T follicular helper cell (primary cell): ENCODE measurements around the gene JMJD8.

Experiments
- DNase-seq: peaks from one replicate; pipeline ENCODE4 v3.0.0-alpha.2; 2020; ENCODE audit warnings: low read depth

The JMJD8 gene

DNA sequence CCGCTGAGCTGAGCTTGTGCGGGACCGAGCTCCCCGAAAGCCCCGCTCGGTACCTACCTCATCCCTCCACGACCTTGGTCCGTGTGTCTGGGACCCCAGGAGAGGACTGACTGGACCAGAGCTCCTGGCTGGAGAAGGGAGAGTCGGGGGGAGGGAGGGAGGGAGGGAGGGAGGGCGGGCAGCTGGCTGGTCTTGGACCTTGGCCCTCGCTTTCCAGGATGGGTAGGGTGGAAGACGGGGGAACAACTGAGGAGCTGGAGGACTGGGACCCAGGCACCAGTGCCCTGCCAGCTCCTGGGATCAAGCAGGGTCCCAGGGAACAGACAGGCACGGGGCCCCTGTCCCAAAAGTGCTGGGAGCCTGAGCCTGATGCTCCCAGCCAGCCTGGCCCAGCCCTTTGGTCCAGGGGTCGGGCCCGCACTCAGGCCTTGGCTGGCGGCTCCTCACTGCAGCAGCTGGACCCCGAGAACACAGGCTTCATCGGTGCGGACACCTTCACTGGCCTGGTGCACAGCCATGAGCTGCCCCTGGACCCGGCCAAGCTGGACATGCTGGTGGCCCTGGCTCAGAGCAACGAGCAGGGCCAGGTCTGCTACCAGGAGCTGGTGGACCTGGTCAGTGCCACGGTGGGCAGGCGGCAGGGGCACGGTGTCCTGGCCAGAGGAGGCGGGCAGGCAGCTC, 8.1 kb downstream of the JMJD8 start:
- DNase-seq, result no peak

DNA sequence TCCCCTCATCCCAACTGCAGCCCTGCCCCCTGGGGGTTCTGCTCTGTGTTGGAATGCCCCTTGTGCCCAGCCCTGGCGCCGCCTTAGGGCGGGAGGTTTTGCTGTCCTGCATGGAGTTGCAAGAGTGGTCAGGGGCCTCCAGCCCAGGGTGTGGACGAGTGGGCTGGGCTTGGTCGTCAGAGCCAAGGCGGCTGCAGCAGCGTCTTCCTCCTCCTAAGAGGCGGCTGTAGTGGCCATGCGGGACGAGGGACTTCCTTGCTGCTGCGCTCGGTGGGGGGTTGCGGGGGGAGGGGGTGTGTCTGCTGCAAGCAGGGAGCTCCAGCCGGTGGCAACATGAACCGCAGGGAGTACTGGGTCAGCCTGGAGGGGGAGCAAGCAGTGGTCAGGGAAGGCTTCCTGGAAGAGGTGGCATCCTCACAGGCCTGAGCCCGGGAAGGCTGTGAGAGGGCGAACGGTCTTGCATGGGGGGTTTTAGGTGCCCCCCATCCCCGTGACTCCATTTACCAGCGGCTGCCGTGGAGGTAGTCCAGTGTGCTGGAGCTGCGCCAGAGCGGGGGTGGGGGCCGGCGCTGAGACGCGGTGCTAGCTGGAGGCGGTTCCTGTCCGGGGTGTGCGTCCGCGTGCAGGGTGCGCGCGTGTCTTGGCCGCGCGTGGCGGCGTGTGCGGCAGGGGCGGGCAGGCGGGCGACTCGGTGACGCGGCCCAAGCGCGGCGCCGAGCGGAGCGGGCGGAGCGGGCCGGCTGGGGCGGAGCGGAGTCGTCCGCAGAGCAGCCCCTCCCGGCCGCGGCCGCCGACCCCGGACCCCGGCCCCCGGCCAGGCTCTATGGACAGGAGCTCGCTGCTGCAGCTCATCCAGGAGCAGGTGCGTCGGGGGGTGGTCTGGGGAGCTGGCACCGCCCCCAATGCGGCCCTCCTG, 8.9 kb downstream of the JMJD8 start, which contains the start of gene RHBDL1:
Gene RHBDL1, plus strand, starts transcription at position 704 of the 916 bp plus-strand sequence. Its CDS starts 120 bp downstream, at position 824.
- no peak for DNase-seq

DNA sequence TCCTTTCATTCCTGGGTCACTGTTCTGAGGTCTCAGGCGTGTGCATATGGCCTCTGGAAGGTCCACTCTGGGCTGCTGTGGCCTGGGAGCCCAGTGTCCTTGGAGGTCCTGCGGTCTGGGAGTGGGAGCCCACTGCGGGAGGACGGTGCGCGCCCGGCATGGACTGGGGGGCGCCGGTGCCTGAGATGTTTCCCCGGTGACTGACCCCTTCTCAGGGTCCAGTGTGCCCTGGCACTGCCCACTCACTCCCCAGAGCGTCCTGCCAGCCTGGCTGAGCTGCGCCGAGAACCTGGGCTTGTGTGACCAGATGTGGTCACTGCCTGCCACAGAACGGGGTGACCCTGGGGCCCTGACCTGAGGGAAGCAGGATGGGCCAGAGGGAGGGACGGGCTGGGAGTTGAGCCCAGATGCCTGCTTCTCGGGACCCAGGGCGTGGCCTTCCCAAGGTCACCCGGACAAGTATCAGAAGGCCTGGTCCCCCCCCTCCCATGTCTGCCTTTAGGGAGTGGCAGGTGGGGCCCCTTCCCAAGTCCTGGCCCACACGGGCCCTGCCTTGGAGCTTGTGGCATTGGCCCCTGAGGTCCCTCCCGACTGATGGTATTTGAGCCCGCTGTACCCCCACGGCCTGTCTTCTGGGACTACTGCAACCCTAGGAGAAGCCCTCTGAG, 9.8 kb downstream of the JMJD8 start:
- no peak for DNase-seq

DNA sequence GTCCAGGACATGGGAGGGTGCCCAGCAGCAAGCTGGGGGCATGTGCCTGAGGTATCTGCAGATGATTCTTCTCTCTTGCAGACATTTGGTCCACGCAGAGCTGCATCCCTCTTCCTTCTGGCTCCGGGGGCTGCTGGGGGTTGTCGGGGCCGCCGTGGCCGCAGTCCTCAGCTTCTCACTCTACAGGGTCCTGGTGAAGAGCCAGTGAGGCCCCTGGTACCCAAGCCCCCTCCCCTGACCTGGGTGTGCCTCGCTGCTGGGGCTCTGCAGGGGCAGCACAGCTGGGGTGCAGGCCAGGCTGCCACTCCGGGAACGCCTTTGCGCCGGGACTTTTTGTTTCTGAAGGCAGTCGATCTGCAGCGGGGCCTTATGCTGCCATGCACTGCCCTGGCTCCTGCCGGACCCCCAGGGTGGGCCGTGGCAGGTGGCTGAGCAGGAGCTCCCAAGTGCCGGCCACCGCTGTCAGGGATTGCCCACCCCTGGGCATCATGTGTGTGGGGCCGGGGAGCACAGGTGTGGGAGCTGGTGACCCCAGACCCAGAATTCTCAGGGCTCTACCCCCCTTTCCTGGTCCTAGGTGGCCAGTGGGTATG, 10.6 kb downstream of the JMJD8 start:
- no peak for DNase-seq

DNA sequence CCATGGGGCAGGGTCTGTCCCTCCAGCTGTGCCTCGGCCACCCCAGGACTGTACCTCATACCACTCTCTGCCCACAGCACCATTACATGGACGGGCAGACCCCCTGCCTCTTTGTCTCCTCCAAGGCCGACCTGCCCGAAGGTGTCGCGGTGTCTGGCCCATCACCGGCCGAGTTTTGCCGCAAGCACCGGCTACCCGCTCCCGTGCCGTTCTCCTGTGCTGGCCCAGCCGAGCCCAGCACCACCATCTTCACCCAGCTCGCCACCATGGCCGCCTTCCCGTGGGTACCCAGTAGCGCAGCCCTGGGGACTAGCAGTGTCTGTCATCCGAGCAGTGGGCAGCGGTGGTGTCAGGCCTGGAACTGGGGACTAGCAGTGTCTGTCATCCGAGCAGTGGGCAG, 11.3 kb downstream of the JMJD8 start:
- DNase-seq, result no peak

DNA sequence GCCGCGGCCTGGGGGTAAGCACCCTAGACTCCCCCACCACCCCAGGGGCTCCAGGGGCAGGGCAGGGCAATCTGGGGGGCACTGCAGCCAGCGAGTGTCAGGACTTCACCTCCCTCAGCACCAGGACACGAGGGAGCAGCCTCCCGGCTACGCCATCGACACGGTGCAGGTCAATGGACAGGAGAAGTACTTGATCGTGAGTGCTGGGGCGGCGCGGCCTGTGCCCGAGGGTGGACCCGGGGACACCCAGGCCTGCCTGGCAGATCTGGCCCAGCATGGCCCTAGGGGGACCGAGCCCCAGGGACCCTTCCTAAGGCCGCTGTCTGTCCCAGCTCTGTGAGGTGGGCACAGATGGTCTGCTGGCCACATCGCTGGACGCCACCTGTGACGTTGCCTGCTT, 11.8 kb downstream of the JMJD8 start:
- no peak for DNase-seq

DNA sequence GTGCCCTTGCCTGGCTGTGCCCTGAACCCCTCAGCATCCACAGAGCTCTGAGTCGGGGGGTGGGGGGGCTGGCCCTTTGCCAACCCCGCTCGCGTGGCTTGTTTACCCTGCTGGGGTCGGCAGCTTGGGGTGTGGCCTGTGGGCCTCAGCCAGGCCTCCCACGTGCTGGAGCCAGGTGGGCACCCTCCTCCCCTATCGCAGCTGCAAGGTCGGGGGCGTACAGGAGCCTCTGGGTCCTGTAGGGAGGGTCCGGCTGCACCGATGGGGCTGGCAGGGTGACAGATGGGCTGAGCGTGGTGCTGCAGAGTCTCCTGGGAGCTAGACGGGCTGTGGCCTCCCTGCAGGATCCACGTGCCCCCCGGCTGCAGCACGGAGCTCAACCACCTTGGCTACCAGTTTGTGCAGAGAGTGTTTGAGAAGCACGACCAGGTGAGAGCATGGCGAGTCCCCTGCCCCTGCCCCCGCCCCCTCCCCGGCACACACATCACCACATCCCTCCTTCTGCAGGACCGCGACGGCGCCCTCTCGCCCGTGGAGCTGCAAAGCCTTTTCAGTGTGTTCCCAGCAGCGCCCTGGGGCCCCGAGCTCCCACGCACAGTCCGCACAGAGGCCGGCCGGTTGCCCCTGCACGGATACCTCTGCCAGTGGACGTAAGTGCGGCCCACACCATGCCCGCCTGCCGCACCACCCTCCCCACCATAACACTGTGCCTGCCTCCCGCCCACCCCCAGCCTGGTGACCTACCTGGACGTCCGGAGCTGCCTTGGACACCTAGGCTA, 12.6 kb downstream of the JMJD8 start:
- no peak for DNase-seq

DNA sequence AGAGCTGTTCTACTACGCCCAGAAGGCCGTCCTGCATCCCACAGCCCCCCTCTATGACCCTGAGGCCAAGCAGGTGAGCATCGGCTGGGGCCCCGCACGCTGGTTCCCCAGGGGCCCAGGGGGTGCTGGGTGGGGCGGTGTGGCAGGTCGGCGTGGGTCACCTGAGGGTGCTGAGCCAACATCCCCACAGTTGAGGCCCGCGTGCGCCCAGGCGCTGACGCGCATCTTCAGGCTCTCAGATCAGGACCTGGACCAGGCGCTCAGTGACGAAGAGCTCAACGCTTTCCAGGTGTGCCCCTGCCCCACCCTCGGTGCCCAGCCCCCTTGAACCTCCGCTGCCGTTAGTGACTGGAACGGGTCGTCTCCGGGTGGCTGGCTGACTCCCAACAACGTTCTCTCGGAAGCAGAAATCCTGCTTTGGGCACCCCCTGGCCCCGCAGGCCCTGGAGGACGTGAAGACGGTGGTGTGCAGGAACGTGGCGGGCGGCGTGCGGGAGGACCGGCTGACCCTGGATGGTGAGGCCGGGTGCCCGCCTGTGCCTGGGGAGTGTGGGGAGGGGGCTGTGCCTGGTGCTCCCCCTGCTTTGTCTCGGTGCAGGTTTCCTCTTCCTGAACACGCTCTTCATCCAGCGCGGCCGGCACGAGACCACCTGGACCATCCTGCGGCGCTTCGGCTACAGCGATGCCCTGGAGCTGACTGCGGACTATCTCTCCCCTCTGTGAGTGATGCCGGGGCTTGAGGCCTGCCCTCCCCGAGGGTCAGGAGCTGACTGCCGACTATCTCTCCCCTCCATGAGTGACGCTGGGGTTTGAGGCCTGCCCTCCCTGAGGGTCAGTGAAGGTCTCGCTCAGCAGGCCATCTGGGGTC, 13.4 kb downstream of the JMJD8 start:
- DNase-seq, result no peak

DNA sequence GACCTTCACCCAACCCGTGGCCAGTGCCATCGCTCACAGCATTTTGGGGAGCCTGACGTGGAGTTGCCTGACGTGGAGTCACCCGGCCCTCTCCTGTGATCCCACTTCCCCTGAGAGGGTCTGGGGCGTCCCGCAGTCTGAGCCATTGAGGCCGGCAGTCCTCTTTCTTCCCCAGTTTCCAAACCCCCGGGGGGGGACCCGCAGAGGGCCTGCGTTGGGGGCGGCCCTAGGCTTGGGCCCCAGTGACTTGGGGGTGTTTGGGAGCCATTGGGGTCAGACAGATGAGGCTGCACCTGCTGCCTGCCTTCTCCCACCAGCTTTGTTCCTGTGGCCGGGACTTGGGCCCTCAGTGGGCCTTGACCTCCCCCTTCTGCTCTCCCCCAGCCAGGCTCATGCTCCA, 14.5 kb downstream of the JMJD8 start:
- no peak for DNase-seq

DNA sequence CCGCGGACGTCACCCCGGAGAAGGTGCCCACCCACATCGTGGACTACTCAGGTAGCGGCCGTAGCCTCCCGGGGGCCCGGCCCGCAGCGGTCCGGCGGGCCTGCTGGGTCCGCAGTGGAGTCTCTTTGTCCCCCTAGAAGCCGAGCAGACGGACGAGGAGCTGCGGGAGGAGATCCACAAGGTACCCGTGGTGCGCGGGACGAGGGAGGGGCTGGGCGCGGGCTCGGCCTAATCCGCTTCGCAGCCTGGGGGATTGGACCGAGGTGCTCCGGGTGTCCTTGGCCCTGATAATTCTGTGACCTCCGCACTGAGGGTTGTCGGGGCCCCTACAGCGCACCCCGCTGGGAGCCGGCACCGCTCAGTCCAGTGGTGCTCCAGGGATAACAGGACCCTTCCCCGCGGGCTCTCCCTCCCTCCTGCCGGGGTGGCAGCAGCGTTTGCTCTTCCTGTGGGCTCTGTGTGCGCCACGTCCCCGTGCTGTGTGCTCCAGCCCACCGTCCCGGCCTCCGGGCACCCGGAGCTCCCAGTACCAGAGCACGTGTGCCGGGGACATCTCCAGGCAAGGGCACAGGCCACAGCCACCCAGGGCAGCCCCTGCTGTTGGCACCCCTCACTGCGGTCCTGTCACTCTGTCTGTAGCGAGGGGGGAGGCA, 15.5 kb downstream of the JMJD8 start:
- no peak for DNase-seq

DNA sequence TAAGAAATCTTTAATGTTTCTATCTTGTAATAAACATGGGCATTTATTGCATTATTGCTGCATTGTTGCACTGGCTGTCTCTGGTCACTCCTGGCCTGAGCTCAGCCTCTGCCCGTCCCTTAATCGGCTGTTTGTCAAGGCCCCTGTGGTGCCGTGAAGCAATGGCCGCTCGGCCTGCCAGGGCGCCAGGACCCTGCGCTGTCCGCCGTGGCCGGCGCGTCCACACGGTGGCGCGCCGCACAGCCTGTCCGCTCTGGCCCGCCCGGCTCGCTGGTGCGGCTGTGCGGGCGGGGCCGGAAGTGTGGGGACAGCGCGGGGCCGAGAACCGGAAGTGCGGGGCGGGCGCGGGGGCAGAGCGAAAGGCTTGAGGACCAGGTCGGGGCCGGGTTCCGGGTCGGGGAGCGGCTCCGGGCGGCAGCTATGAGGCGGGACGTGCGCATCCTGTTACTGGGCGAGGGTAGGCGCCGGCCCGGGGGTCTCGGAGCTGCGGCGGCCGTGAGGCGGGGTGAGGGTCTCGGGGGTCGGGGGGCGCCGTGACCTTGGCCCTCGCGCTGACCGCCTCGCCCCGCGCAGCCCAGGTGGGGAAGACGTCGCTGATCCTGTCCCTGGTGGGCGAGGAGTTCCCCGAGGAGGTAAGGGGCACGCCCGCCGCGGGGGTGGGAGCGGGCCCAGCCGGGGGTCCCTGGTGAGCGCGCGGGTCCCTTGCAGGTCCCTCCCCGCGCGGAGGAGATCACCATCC, 16.2 kb downstream of the JMJD8 start, which contains the start of gene RHOT2:
Gene RHOT2, plus strand, starts transcription at position 353 of the 739 bp plus-strand sequence. Its CDS starts 68 bp downstream, at position 421.
- DNase-seq, result peak; percentile 75

DNA sequence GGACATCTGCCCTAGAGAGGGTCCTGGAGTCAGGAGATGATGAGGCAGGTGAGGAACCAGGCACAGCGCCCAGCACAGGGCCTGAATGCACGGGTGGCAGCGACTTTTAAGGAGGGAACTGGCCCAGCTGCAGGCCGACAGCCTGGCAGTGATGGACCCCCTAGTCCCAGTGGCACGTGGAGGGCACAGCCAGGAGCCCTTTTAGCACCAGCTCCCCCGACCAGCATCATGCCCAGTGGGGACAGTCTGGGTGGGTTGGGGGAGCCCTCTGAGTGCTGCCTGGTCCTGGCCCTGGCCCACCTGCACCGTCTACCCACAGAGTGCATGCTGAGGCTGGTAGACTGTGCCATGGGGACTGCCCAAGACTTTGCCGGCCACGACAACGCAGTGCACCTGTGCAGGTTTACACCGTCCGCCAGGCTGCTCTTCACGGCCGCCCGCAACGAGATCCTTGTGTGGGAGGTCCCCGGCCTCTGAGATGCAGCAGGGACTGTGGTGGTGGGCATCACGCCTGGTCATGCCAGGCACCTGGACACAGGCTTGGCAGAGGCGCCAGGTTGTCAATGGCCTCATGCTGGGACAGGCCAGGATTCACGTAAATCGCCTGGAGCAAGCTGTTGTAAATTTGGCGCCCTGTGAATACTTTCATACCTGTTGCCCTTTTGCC, 16.9 kb downstream of the JMJD8 start:
- no peak for DNase-seq

DNA sequence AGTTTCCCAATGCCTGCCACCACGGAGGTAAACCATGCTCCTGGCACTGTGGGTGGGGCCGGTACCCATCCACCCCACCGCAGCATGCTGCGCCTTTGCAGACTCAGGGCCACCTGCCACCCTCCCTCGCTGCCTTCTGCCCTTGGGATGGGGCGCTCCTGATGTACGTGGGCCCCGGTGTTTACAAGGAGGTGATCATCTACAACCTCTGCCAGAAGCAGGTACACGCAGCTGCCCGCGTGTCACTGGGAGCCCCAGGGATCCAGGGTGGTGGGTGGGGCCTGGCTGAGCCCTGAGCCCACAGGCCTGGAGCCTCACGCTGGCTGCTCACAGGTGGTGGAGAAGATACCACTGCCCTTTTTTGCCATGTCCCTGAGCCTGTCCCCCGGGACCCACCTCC, 17.6 kb downstream of the JMJD8 start:
- DNase-seq, result no peak

DNA sequence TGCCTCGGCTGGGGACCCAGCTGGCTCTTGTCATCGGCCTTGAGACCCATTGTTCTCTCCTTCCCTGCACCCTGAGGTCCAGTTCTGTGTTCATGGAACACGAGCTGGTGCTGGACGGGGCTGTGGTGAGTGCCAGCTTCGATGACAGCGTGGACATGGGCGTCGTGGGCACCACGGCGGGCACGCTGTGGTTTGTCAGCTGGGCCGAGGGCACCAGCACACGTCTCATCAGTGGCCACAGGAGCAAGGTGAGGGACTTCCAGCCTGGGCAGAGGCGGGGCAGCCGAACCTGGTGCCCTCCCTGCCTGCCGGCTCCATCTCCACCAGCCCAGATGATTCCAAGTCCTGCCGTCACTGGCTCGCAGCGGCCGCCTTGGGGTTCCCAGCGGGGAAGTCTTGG, 21.5 kb downstream of the JMJD8 start:
- no peak for DNase-seq

DNA sequence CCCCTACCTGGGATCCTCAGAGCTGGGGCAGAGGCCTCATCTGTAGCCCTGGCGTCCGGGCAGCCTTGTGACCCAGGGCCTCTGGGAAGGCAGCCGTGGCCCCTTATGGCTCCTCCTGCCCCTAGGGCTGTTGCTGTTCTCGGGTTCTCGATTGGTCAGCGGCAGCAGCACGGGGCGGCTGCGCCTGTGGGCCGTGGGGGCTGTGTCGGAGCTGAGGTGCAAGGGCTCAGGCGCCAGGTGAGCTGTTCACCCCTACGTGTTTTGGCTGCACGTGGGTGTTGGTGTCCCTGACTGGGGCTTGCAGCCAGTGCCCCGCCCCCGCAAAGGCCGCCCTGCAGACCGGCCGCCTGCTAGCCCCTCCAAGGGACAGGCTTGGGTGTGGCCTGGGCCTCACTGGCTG, 22.0 kb downstream of the JMJD8 start:
- DNase-seq, result no peak

DNA sequence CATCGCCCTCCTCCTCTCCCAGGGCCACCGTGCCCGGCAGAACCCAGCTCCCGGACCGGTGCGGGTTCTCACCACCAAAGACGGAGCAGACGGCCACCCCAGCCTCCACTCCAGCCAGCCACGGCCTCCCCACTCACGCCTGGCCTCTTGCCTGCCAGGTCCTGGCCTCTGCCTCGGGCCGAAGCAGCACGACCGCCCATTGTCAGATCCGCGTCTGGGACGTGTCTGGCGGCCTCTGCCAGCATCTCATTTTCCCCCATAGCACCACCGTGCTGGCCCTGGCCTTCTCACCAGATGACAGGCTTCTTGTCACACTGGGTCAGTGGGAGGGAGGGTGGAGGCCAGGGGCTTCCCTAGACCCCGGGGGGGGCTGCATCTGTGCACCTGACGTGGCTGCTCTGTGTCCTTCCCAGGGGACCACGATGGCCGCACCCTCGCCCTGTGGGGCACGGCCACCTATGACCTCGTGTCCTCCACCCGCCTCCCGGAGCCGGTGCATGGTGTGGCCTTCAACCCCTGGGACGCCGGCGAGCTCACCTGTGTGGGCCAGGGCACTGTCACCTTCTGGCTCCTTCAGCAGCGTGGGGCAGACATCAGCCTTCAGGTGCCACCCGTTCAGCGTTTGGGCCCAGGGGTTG, 22.8 kb downstream of the JMJD8 start:
- DNase-seq, result no peak

DNA sequence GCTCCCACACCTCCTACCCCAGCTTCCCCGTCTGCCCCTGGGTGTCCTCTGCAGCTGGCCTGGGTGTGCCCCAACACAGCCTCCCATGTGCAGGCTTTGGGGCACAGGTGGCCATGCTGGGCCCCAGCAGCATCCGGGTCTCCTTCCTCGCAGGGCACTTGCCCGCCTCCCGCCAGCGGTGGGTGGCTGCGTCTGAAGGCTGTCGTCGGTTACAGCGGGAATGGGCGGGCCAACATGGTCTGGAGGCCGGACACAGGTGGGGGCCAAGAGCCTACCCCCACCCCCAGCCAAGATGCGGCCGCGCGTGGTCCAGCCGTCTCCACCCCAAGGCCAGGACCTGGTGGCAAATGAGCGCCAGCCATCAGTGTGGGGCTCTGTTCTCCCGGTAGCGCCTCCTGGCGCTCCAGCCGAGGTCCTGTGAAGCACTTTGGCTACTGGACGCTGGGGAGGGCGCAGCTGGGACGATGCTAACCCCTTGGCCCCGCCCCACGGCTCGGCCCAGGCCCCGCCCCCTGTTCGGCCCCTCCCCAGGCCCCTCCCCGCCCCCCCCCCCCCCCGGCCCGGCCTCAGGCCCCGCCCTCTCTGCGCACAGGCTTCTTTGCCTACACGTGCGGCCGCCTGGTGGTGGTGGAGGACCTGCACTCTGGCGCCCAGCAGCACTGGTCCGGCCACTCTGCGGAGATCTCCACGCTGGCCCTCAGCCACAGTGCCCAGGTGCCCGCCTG, 23.5 kb downstream of the JMJD8 start:
- peak; percentile 61 for DNase-seq

DNA sequence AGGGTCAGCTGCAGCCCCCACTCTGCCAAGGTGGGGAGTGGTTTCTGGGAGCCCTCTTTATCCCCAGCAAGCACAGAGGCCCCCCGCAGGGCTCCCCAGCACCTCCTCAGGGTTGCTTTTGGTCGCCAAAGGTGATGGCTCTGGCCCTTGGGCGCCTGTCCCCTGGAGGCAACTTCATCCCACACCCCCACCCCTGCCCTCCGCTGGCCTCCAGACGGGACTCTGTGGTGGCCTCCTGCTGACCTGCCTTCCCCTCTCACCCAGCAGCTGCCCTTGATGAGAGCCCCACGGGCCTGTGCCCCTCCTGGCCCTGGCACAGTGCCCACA, 24.0 kb downstream of the JMJD8 start:
- no peak for DNase-seq
